Calu3 (cell line): ENCODE results near the gene PXMP2. TPM values are rescaled to one million over a fixed set of nuclear protein-coding genes. Genes with fewer than 3 reads are reported as not detected.

Experiments
- BruUV-seq: library from RNA; stranded (reverse); fragments of 400-500 nt; replicated peaks from 2 replicates; lab custom pipeline; 2021; lab: Mats Ljungman, UMichigan
- CTCF ChIA-PET: fragments of 300-600 bp; sonication (Branson Sonifier 250); formaldehyde crosslinking; loops from one replicate; lab custom pipeline; 2022; ENCODE audit warnings: antibody characterized with exemption; lab: Charles Lee
- DNase-seq: peaks from one replicate; pipeline ENCODE4 v3.0.0; 2022
- H3K27ac Mint-ChIP-seq: one replicate; pipeline ENCODE4 v1.8.0; 2022; ENCODE audit warnings: mixed read lengths; ENCODE audit not compliant: unreplicated experiment
- H3K27me3 Mint-ChIP-seq: one replicate; pipeline ENCODE4 v1.8.0; 2022; ENCODE audit warnings: mixed read lengths; ENCODE audit not compliant: unreplicated experiment
- H3K36me3 Mint-ChIP-seq: one replicate; pipeline ENCODE4 v1.8.0; 2022; ENCODE audit warnings: mild to moderate bottlenecking, moderate library complexity, mixed read lengths; ENCODE audit not compliant: insufficient read depth, unreplicated experiment
- H3K4me1 Mint-ChIP-seq: one replicate; pipeline ENCODE4 v1.8.0; 2022; ENCODE audit warnings: mild to moderate bottlenecking, low read depth, mixed read lengths; ENCODE audit not compliant: unreplicated experiment
- H3K4me3 Mint-ChIP-seq: one replicate; pipeline ENCODE4 v1.8.0; 2022; ENCODE audit warnings: mild to moderate bottlenecking, low read depth, moderate library complexity, mixed read lengths; ENCODE audit not compliant: unreplicated experiment
- H3K9me3 Mint-ChIP-seq: one replicate; pipeline ENCODE4 v1.8.0; 2022; ENCODE audit warnings: low read depth, mixed read lengths; ENCODE audit not compliant: unreplicated experiment
- intact Hi-C: fragments of 100-400 bp; cut with micrococcal nuclease; formaldehyde crosslinking; loops from one replicate; pipeline ENCODE4 v1.10.0; 2022; ENCODE audit not compliant: unreplicated experiment
- total RNA-seq: library from RNA; stranded (reverse); gene quantifications from 2 replicates; pipeline ENCODE4 v1.2.3, GENCODE V29; 2022
- TF ChIP-seq, protein P1 (sequence below): fragments of 200-600 bp; IDR thresholded peaks from one replicate; pipeline ENCODE4 v1.8.0; 2022; ENCODE audit warnings: antibody characterized with exemption; ENCODE audit not compliant: unreplicated experiment

PXMP2 gene
- total RNA-seq, 1 experiment from 2014 or later = 41.9 TPM

DNA sequence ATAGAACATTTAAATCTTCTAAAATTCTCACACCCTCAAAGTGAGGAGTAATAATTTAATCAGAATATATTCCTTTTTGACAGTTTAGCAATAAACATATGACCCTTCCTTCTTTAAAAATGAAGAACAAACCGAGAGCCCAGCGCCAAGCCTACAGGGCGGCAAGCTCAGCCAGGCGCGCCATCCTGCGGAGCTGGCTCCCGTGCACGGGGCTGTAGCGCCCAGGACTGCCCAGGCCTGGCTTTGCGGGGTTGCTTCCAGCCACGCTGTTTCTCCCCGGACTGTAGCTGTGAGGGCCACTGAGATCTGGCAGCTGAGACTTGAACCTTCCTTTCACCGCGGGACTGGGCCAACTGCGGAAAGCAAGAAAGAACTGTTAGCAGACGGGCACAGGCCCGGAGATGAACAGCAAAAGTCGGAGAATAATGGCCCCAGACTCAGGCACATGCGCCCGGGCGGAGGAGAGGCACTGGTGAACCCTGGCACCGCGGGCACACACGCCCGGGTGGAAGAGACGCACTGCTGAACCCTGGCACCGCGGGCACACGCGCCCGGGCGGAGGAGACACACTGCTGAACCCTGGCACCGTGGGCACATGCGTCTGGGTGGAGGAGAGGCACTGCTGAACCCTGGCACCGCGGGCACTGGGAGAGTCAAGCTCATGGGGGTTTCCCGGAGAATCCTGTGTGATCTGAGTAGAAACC, 39.9 kb downstream of the PXMP2 start:
- CTCF ChIA-PET = no interaction called here
- intact Hi-C loops = no loop called here
- H3K9me3 Mint-ChIP-seq = peaks cover 2% of the 10 kb centered on the region
- BruUV-seq = no TSS peak
- TF ChIP-seq, protein P1, sequence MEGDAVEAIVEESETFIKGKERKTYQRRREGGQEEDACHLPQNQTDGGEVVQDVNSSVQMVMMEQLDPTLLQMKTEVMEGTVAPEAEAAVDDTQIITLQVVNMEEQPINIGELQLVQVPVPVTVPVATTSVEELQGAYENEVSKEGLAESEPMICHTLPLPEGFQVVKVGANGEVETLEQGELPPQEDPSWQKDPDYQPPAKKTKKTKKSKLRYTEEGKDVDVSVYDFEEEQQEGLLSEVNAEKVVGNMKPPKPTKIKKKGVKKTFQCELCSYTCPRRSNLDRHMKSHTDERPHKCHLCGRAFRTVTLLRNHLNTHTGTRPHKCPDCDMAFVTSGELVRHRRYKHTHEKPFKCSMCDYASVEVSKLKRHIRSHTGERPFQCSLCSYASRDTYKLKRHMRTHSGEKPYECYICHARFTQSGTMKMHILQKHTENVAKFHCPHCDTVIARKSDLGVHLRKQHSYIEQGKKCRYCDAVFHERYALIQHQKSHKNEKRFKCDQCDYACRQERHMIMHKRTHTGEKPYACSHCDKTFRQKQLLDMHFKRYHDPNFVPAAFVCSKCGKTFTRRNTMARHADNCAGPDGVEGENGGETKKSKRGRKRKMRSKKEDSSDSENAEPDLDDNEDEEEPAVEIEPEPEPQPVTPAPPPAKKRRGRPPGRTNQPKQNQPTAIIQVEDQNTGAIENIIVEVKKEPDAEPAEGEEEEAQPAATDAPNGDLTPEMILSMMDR = no peak
- no peaks in the 10 kb centered on the region for H3K4me1 Mint-ChIP-seq
- no peak overlapping the region for H3K4me3 Mint-ChIP-seq
- DNase-seq = no peak
- H3K27ac Mint-ChIP-seq = no peak overlapping the region
- H3K27me3 Mint-ChIP-seq = no peaks in the 10 kb centered on the region
- peaks cover 97% of the 10 kb centered on the region for H3K36me3 Mint-ChIP-seq

DNA sequence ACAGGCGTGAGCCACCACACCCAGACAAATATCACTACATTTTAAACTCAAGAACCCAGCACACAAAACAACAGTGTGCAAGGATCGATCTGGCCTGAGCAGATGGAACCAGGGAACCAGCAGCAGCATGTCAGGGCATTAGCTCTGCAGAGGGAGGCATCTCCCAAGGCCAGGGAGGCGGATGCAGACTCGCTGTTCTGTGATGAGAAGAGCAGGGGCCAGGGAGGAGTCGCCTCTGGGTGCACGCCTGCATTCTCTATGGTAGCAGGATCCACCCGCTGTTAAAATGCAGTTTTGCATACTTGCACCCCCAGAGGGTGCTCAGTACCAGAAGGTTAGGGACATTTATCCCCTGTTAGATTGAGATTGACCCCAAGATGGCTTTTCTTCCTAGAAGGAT, 41.1 kb downstream of the PXMP2 start:
- Mint-ChIP-seq H3K27me3 (no peaks in the 10 kb centered on the region), H3K4me3 (no peak overlapping the region), H3K9me3 (peaks cover 2% of the 10 kb centered on the region), H3K4me1 (no peaks in the 10 kb centered on the region), H3K27ac (peak overlapping the region; percentile 68), H3K36me3 (peaks cover 96% of the 10 kb centered on the region)
- intact Hi-C loops = no loop called here
- TF ChIP-seq, protein P1 = no peak
- DNase-seq = no peak
- CTCF ChIA-PET = no interaction called here
- no TSS peak for BruUV-seq

DNA sequence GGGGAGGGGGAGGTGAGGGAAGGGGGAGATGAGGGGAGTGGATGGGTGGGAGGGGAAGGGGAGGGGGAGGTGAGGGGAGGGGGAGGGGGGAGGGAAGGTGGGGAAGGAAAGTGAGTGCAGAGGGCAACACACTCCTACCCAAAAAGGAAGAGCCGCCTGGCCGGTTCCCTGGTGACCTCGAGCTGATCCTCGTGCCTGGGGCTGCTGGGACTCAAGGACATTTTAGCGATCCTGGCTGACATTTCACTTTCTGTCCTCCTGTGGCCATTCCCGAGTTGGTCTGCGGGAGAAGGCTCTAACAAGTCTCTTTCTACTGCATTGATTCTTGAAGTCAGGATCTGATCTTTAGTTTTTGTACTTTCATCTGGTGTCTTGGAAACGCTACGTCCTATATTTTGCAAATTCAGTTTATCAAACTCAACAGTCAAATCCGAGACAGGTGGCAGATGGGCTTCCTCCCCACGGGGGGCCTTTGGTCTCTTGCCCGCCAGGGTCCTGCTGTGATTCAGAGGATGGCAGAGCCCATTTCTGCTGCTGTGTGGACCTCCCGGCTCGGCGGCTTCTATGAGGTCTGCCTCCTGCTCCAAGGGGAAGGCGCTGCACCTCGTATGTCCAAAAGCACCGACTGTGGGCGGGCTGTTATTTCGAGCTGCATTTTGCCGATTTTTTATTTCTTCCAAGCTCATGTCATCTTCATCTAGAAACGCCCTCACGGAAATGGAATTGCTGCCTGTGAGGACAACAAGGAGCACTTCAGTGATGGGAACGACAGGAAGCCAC, 42.3 kb downstream of the PXMP2 start:
- H3K36me3 Mint-ChIP-seq = peaks cover 96% of the 10 kb centered on the region
- DNase-seq = no peak
- H3K27me3 Mint-ChIP-seq = no peaks in the 10 kb centered on the region
- CTCF ChIA-PET = no interaction called here
- H3K9me3 Mint-ChIP-seq = peaks cover 2% of the 10 kb centered on the region
- BruUV-seq = TSS peak; percentile 13
- H3K4me1 Mint-ChIP-seq = no peaks in the 10 kb centered on the region
- peak overlapping the region; percentile 68 for H3K27ac Mint-ChIP-seq
- H3K4me3 Mint-ChIP-seq = no peak overlapping the region
- TF ChIP-seq, protein P1 = no peak
- intact Hi-C loops = no loop called here

DNA sequence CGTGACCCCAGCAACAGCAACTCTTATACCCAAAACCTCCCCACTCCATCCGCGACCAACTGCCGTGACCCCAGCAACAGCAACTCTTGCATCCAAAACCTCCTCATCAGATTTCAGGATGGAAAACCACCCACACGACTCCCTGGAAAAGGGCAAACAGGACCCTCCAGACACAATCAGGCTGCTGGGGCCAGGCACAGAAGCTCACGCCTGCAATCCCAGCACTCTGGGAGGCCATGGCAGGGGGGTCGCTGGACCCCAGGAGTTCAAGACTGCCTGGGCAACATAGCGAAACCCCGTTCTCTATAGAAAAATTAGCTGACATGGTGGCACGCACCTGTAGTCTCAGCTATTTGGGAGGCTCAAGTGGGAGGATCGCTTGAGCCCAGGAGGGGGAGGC, 43.0 kb downstream of the PXMP2 start:
- no peak for DNase-seq
- CTCF ChIA-PET = no interaction called here
- Mint-ChIP-seq H3K4me3 (no peak overlapping the region), H3K9me3 (peaks cover 2% of the 10 kb centered on the region), H3K4me1 (no peaks in the 10 kb centered on the region), H3K27ac (peak overlapping the region; percentile 68), H3K27me3 (no peaks in the 10 kb centered on the region), H3K36me3 (peaks cover 96% of the 10 kb centered on the region)
- intact Hi-C loops = no loop called here
- TF ChIP-seq, protein P1 = no peak
- BruUV-seq = no TSS peak
